ENCODE results near the gene EVC.

DNA sequence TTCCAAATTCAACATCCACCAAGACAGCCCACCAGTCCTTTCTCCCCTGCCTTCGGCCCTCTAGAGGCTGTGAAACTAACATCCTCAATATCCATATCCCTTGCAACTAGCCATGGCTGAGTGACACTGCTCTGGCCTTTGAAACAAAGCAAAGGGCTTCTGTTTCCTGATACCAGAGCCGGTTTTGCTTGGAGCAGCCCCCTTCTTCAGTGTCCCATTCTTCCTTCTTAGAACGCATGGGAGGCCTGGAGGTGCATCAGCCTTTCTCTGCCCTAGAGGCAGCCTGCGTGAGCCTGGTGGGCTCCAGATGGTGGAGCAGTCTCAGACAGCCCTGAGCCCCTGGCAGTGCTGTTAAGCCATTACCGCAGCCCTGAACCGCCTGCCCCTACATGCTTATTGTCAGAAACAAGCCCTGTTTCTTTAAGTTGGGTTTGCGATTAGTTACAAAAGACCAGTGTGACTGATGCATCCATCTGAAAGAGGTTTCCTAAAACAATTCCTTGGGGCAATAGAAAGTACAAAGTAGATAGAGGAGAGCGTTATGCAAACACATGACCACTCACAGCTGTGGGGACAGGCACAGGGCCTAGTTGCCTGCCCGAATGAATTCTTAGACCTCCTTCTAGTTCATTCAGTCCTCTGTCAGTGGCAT is 74.1 kb downstream of the EVC start:
- TF ChIP-seq EZH2 (IDR thresholded peaks at IDR 0.05; ENCODE audit: borderline replicate concordance, low read depth, low read length, severe bottlenecking) (no peak), CTCF (IDR thresholded peaks at IDR 0.05; ENCODE audit: borderline replicate concordance, extremely low read depth, low read length, poor library complexity, severe bottlenecking) (no peak)
